ENCODE data around the gene PLCXD1. TPM values are rescaled to one million over a fixed set of nuclear protein-coding genes. Genes with fewer than 3 reads are reported as not detected.
"Not testable (repeated sequence)": the region's sequence is repeated elsewhere in the genome, so short reads cannot be mapped to it uniquely, and the experiment has no call there.

Gene PLCXD1
- total RNA-seq, 1 donor from 2014 or later, result 3.0 TPM

- H3K27ac ChIP-seq, result no peak overlapping the region
- no peak for TF ChIP-seq CTCF (IDR thresholded peaks at IDR 0.05)
- no peak overlapping the region for H3K4me3 ChIP-seq
- H3K4me1 ChIP-seq, result no peaks in the 10 kb centered on the region
- intact Hi-C loops (cut with DNase I), result no loop called here
- no peaks in the 10 kb centered on the region for H3K36me3 ChIP-seq
- no peak for DNase-seq (ENCODE audit: low spot score in 2 of 2)
- no peaks in the 10 kb centered on the region for H3K27me3 ChIP-seq
- H3K9me3 ChIP-seq, result no peaks in the 10 kb centered on the region
Observed at GRCh38 chrX:258291-259040, 22.7 kb upstream of the PLCXD1 start.

DNA sequence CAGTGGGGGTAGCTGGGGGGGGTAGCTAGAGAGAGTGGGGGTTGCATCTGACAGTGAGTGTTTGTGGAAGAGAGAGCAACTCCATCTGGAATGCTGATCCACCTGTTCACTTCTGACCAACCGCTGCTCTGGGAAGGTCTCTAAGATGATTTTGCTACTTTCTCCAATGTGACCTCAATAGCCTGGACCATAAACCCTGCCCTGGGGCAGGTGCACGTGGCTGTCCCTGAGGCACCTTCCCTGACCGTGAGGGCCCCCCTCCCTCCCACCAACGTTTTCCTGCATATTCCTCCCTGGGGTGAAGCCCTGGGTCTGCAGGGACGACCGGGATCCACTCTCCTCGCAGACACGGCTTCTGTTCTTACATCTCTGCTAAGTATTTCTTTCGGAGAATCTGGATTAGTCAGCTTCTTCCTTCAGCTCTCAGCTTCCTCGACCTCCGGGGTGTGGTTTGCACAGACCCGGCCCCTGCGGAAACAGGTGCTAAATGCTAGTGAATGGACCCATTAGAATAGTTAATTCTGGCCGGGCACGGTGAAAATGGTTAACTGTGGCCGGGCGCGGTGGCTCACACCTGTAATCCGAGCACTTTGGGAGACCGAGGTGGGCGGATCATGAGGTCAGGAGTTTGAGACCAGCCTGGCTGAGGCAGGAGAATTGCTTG, 21.4 kb upstream of the PLCXD1 start:
- DNase-seq (ENCODE audit: low spot score in 2 of 2), result no peak
- no peaks in the 10 kb centered on the region for H3K4me1 ChIP-seq
- H3K36me3 ChIP-seq, result no peaks in the 10 kb centered on the region
- TF ChIP-seq CTCF (IDR thresholded peaks at IDR 0.05), result no peak
- H3K9me3 ChIP-seq, result no peaks in the 10 kb centered on the region
- intact Hi-C loops (cut with DNase I), result no loop called here
- no peaks in the 10 kb centered on the region for H3K27me3 ChIP-seq
- no peak overlapping the region for H3K27ac ChIP-seq
- H3K4me3 ChIP-seq, result no peak overlapping the region

DNA sequence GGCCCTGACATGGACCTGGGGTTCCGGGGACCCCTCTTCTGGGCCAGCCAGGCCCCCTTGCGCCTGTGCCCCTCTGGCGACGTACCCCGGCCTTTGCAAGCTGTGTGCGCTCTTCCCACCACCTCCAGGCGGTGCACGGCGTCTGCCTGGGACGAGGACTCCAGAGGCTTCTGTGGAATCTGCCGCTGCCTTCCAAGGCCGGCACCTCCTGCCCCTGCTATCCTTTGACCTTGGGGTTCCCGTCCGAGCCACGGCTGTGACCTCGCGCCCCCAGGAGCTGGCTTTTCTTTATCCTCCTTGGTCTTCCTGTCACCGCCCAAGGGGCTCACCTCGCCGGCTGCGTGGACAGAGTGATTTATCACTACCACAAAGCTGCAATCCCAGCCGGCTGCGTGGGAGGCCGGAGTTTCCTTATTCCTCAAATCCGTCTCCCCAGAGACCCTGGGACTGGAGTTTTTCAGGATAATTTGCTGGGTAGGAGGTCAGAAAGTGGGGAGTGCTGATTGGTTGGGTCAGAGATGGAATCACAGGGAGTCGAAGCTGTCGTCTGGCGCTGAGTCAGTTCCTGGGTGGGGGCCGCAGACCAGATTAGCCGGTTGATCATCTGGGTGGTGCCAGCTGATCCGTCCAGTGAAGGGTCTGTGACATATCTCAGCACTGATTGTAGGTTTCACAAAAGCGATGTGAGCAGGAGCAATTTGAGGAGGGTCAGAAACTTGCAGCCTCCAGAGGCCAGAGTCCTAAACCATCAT, 19.8 kb upstream of the PLCXD1 start:
- Histone ChIP-seq H3K4me3 (no peak overlapping the region), H3K9me3 (no peaks in the 10 kb centered on the region), H3K36me3 (no peaks in the 10 kb centered on the region), H3K4me1 (no peaks in the 10 kb centered on the region), H3K27ac (no peak overlapping the region), H3K27me3 (no peaks in the 10 kb centered on the region)
- DNase-seq (ENCODE audit: low spot score in 2 of 2), result peak in 1 of 2 donors; percentile 58
- TF ChIP-seq CTCF (IDR thresholded peaks at IDR 0.05), result no peak
- intact Hi-C loops (cut with DNase I), result no loop called here

- intact Hi-C loops (cut with DNase I), result no loop called here
- no peak for DNase-seq (ENCODE audit: low spot score in 2 of 2)
- Histone ChIP-seq H3K36me3 (no peaks in the 10 kb centered on the region), H3K27me3 (no peaks in the 10 kb centered on the region), H3K27ac (no peak overlapping the region), H3K4me1 (no peaks in the 10 kb centered on the region), H3K4me3 (no peak overlapping the region), H3K9me3 (no peaks in the 10 kb centered on the region)
- no peak for TF ChIP-seq CTCF (IDR thresholded peaks at IDR 0.05)
Observed at GRCh38 chrX:261919-262352, 19.2 kb upstream of the PLCXD1 start.

GRCh38 chrX:262381-262909, 18.7 kb upstream of the PLCXD1 start:
- H3K36me3 ChIP-seq, result no peaks in the 10 kb centered on the region
- no peak overlapping the region for H3K4me3 ChIP-seq
- TF ChIP-seq CTCF (IDR thresholded peaks at IDR 0.05), result no peak
- no peak overlapping the region for H3K27ac ChIP-seq
- no peaks in the 10 kb centered on the region for H3K27me3 ChIP-seq
- no peaks in the 10 kb centered on the region for H3K4me1 ChIP-seq
- no peaks in the 10 kb centered on the region for H3K9me3 ChIP-seq
- intact Hi-C loops (cut with DNase I), result no loop called here
- DNase-seq (ENCODE audit: low spot score in 2 of 2), result no peak

DNA sequence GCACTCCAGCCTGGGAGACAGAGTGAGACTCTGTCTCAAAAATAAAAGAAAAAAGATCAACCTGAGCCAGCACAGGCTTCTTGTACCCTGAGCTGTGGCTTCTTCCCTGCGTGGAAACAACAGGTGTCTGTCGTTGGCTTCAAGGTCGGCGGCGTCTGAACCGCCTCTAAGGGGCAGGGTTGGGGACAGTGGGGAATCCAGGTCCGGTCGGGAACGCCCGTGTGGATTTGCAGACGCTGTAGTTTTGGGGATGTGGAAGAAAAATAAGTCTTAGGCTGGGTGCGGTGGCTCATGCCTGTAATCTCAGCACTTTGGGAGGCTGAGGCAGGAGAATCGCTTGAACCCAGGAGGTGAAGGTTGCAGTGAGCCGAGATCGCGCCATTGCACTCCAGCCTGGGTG, 17.2 kb upstream of the PLCXD1 start:
- H3K27ac ChIP-seq; H3K36me3 ChIP-seq; H3K27me3 ChIP-seq; intact Hi-C loops (cut with DNase I); H3K9me3 ChIP-seq; H3K4me1 ChIP-seq; H3K4me3 ChIP-seq: not testable (repeated sequence)
- peak in 1 of 2 donors; percentile 40 for DNase-seq (ENCODE audit: low spot score in 2 of 2)

All from ascending aorta (tissue), 2 donors.